ENCODE results near the gene HS3ST2. TPM values are rescaled to one million over a fixed set of nuclear protein-coding genes. Genes with fewer than 3 reads are reported as not detected.
"Not testable (repeated sequence)": the region's sequence is repeated elsewhere in the genome, so short reads cannot be mapped to it uniquely, and the experiment has no call there.

Gene HS3ST2
- total RNA-seq, 1 experiment from 2014 or later = not detected

- DNase-seq (ENCODE audit: low spot score) = no peak
Measured at GRCh38 chr16:22878955-22879354, 65.0 kb downstream of the HS3ST2 start.

GRCh38 chr16:22879466-22879865 is 65.5 kb downstream of the HS3ST2 start:
- DNase-seq (ENCODE audit: low spot score) = no peak

- no peak for DNase-seq (ENCODE audit: low spot score)
Measured at GRCh38 chr16:22882981-22883380, 69.0 kb downstream of the HS3ST2 start.

- DNase-seq (ENCODE audit: low spot score) = no peak
Measured at GRCh38 chr16:22885951-22886350, 72.0 kb downstream of the HS3ST2 start.

GRCh38 chr16:22886927-22887326 is 73.0 kb downstream of the HS3ST2 start:
- DNase-seq (ENCODE audit: low spot score) = peak; percentile 7

- DNase-seq (ENCODE audit: low spot score) = no peak
Measured at GRCh38 chr16:22887445-22887844, 73.5 kb downstream of the HS3ST2 start.

- no peak for DNase-seq (ENCODE audit: low spot score)
Measured at GRCh38 chr16:22888791-22889190, 74.8 kb downstream of the HS3ST2 start.

GRCh38 chr16:22890976-22891375 is 77.0 kb downstream of the HS3ST2 start:
- DNase-seq (ENCODE audit: low spot score) = no peak

- no peak for DNase-seq (ENCODE audit: low spot score)
Measured at GRCh38 chr16:22897184-22897583, 83.2 kb downstream of the HS3ST2 start.

GRCh38 chr16:22898131-22898530 is 84.2 kb downstream of the HS3ST2 start:
- DNase-seq (ENCODE audit: low spot score) = no peak

GRCh38 chr16:22898874-22899348 is 84.9 kb downstream of the HS3ST2 start:
- peak; percentile 62 for DNase-seq (ENCODE audit: low spot score)

GRCh38 chr16:22899567-22899966 is 85.6 kb downstream of the HS3ST2 start:
- not testable (repeated sequence) for DNase-seq (ENCODE audit: low spot score)

- DNase-seq (ENCODE audit: low spot score) = no peak
Measured at GRCh38 chr16:22900863-22901262, 86.9 kb downstream of the HS3ST2 start.

GRCh38 chr16:22901563-22901962 is 87.6 kb downstream of the HS3ST2 start:
- no peak for DNase-seq (ENCODE audit: low spot score)

- no peak for DNase-seq (ENCODE audit: low spot score)
Measured at GRCh38 chr16:22903716-22904115, 89.8 kb downstream of the HS3ST2 start.

GRCh38 chr16:22912654-22913053 is 98.7 kb downstream of the HS3ST2 start:
- no peak for DNase-seq (ENCODE audit: low spot score)

- no peak for DNase-seq (ENCODE audit: low spot score)
Measured at GRCh38 chr16:22915003-22915402, 101.0 kb downstream of the HS3ST2 start.

- DNase-seq (ENCODE audit: low spot score) = no peak
Measured at GRCh38 chr16:22923491-22923890, 109.5 kb downstream of the HS3ST2 start.

- no peak for DNase-seq (ENCODE audit: low spot score)
Measured at GRCh38 chr16:22924492-22924891, 110.5 kb downstream of the HS3ST2 start.

- DNase-seq (ENCODE audit: low spot score) = no peak
Measured at GRCh38 chr16:22926105-22926751, 112.3 kb downstream of the HS3ST2 start.

GRCh38 chr16:22927306-22927705 is 113.3 kb downstream of the HS3ST2 start:
- DNase-seq (ENCODE audit: low spot score) = no peak

GRCh38 chr16:22928882-22929435 is 115.0 kb downstream of the HS3ST2 start:
- DNase-seq (ENCODE audit: low spot score) = no peak

GRCh38 chr16:22929461-22929860 is 115.5 kb downstream of the HS3ST2 start:
- DNase-seq (ENCODE audit: low spot score) = no peak

Measured in A172 (cell line).